OCI-LY7 (cell line): ENCODE results near the gene AURKAIP1. TPM values are rescaled to one million over a fixed set of nuclear protein-coding genes. Genes with fewer than 3 reads are reported as not detected.
"Not testable (repeated sequence)": the region's sequence is repeated elsewhere in the genome, so short reads cannot be mapped to it uniquely, and the experiment has no call there.

ENCODE experiments used
- BruUV-seq: library from RNA; stranded (reverse); fragments of 400-500 nt; replicated peaks from 2 replicates; lab custom pipeline; 2021; lab: Mats Ljungman, UMichigan
- CTCF ChIA-PET: fragments of 300-600 bp; sonication (Branson Sonifier 250); formaldehyde crosslinking; loops from one replicate; lab custom pipeline; 2022; ENCODE audit warnings: antibody characterized with exemption; ENCODE audit not compliant: unreplicated experiment; lab: Charles Lee
- POLR2A ChIA-PET: fragments of 300-600 bp; sonication (Branson Sonifier 250); formaldehyde crosslinking; loops from one replicate; lab custom pipeline; 2022; ENCODE audit warnings: antibody characterized with exemption; lab: Charles Lee
- DNase-seq: peaks from one replicate; pipeline ENCODE4 v3.0.0-alpha.2; 2015; ENCODE audit warnings: low spot score
- H2AFZ ChIP-seq: fragments of 200-600 bp; sonication (generic), shearing (Covaris generic); 2 replicates; pipeline ENCODE4 v1.6.1; 2014; ENCODE audit warnings: mild to moderate bottlenecking, antibody characterized with exemption, low read length, moderate library complexity
- H3K27ac ChIP-seq: fragments of 200-600 bp; sonication (generic); 2 replicates; pipeline ENCODE4 v1.5.1; 2014; ENCODE audit warnings: mixed run types, low read depth, mild to moderate bottlenecking, moderate library complexity, low read length, inconsistent platforms; ENCODE audit not compliant: poor library complexity, severe bottlenecking
- H3K36me3 ChIP-seq: fragments of 200-600 bp; sonication (generic); 2 replicates; pipeline ENCODE4 v1.6.1; 2014; ENCODE audit warnings: mild to moderate bottlenecking, antibody characterized with exemption, low read length, moderate library complexity, mixed read lengths; ENCODE audit not compliant: insufficient read depth
- H3K4me1 ChIP-seq: fragments of 200-600 bp; sonication (generic); 2 replicates; pipeline ENCODE4 v1.5.1; 2014; ENCODE audit warnings: mild to moderate bottlenecking, low read length; ENCODE audit not compliant: insufficient read depth, poor library complexity, severe bottlenecking
- H3K4me2 ChIP-seq: fragments of 200-600 bp; sonication (generic); 2 replicates; pipeline ENCODE4 v1.6.1; 2014; ENCODE audit warnings: mild to moderate bottlenecking, low read length
- H3K4me3 ChIP-seq: fragments of 200-600 bp; sonication (generic); 2 replicates; pipeline ENCODE4 v1.5.1; 2014; ENCODE audit warnings: mild to moderate bottlenecking, low read depth, low read length; ENCODE audit not compliant: poor library complexity, severe bottlenecking
- H3K79me2 ChIP-seq: fragments of 200-600 bp; sonication (generic); 2 replicates; pipeline ENCODE4 v1.6.1; 2016; ENCODE audit warnings: low read depth, mild to moderate bottlenecking, low read length, moderate library complexity, mixed read lengths; ENCODE audit not compliant: insufficient read depth
- H3K9me2 ChIP-seq: fragments of 200-600 bp; sonication (generic); 2 replicates; pipeline ENCODE4 v1.6.1; 2016; ENCODE audit warnings: mild to moderate bottlenecking, low read length, mixed read lengths; ENCODE audit not compliant: insufficient read depth
- H3K9me3 ChIP-seq: fragments of 200-600 bp; sonication (generic); 2 replicates; pipeline ENCODE4 v1.6.1; 2014; ENCODE audit warnings: mild to moderate bottlenecking, mixed run types, low read length, mixed read lengths
- H4K20me1 ChIP-seq: fragments of 200-600 bp; sonication (generic); 2 replicates; pipeline ENCODE4 v1.6.1; 2014; ENCODE audit warnings: mild to moderate bottlenecking, antibody characterized with exemption, low read length, moderate library complexity, mixed read lengths; ENCODE audit not compliant: insufficient read depth
- CTCF ChIP-seq: fragments of 200-600 bp; sonication (generic); conservative IDR thresholded peaks from 2 replicates; pipeline ENCODE4 v1.5.1; 2014; ENCODE audit warnings: mild to moderate bottlenecking, antibody characterized with exemption, low read length, moderate library complexity, mixed read lengths
- EZH2phosphoT487 ChIP-seq: fragments of 200-600 bp; sonication (generic); IDR thresholded peaks from 2 replicates; pipeline ENCODE4 v1.6.1; 2018; ENCODE audit warnings: low read depth, borderline replicate concordance, mild to moderate bottlenecking, mixed run types, antibody characterized with exemption, low read length, moderate library complexity, mixed read lengths
- intact Hi-C: fragments of 100-400 bp; cut with micrococcal nuclease; formaldehyde crosslinking; loops from one replicate; pipeline ENCODE4 v1.10.0; 2022; ENCODE audit not compliant: unreplicated experiment
- total RNA-seq, 2 experiments: library from RNA; depleted of rRNA in 1 of 2; stranded (reverse); fragments of >200 nt in 1 of 2; shearing (Covaris generic) in 1 of 2; gene quantifications; 2 replicates each; pipeline ENCODE4 v1.2.3, GENCODE V29; 2014 to 2022

The AURKAIP1 gene
- total RNA-seq, 2 experiments from 2014 or later: 163 to 172 TPM

- no TSS peak for BruUV-seq
- DNase-seq: no peak
- Histone ChIP-seq H2AFZ (0 out of 2 replicates have a peak overlapping the region, but pooled peaks have one; percentile 24), H3K4me3 (peak overlapping the region; percentile 92), H3K36me3 (peaks cover 72% of the 10 kb centered on the region), H3K4me2 (peak overlapping the region; percentile 84), H3K9me3 (no peaks in the 10 kb centered on the region), H3K79me2 (peaks cover 57% of the 10 kb centered on the region), H3K9me2 (no peaks in the 10 kb centered on the region), H3K4me1 (peaks cover 26% of the 10 kb centered on the region), H3K27ac (peak overlapping the region; percentile 73), H4K20me1 (peaks cover 6% of the 10 kb centered on the region)
- CTCF ChIA-PET: no interaction called here
- POLR2A ChIA-PET: interaction anchor here (0.5 to 1.3 kb wide), 3 partner anchors 12 to 64 kb away, joined by 3 read pairs; no protein-coding TSS in a partner anchor
- intact Hi-C loops: loop anchor here (5.0 kb wide), 1 partner anchor 106 kb away; the partner anchor contains the start of gene ATAD3A
- TF ChIP-seq CTCF (no peak), EZH2phosphoT487 (no peak)
These were observed 31.3 kb upstream of the AURKAIP1 start for GRCh38 chr1:1406101-1406820.

GRCh38 chr1:1403653-1404052 is 28.6 kb upstream of the AURKAIP1 start:
- no peaks in the 10 kb centered on the region for H3K9me2 ChIP-seq
- intact Hi-C loops: no loop called here
- TF ChIP-seq EZH2phosphoT487 (no peak), CTCF (no peak)
- H3K4me2 ChIP-seq: no peak overlapping the region
- peaks cover 5% of the 10 kb centered on the region for H4K20me1 ChIP-seq
- ChIA-PET CTCF (no interaction called here), POLR2A (no interaction called here)
- no peak for DNase-seq
- no peaks in the 10 kb centered on the region for H3K9me3 ChIP-seq
- BruUV-seq: no TSS peak
- no peak overlapping the region for H3K4me3 ChIP-seq
- H3K27ac ChIP-seq: no peak overlapping the region
- peaks cover 68% of the 10 kb centered on the region for H3K79me2 ChIP-seq
- no peak overlapping the region for H2AFZ ChIP-seq
- peaks cover 78% of the 10 kb centered on the region for H3K36me3 ChIP-seq
- peaks cover 34% of the 10 kb centered on the region for H3K4me1 ChIP-seq

- H3K9me2 ChIP-seq, CTCF ChIA-PET, H3K4me2 ChIP-seq, POLR2A ChIA-PET, H3K27ac ChIP-seq, H3K9me3 ChIP-seq, DNase-seq, BruUV-seq, H4K20me1 ChIP-seq, H2AFZ ChIP-seq, intact Hi-C loops, H3K4me3 ChIP-seq: not testable (repeated sequence)
- H3K4me1 ChIP-seq: peaks cover 31% of the 10 kb centered on the region
- H3K36me3 ChIP-seq: peaks cover 79% of the 10 kb centered on the region
- peaks cover 68% of the 10 kb centered on the region for H3K79me2 ChIP-seq
These were observed 27.9 kb upstream of the AURKAIP1 start for GRCh38 chr1:1402901-1403392.
